Panc1 (cell line): Measurements from ENCODE around the gene RPL28. TPM values are rescaled to one million over a fixed set of nuclear protein-coding genes. Genes with fewer than 3 reads are reported as not detected.

Experiments used
- ATAC-seq: fragments of 200-7000 bp; cut with Tn5 transposase; 2 replicates; pipeline ENCODE4 v1.9.1; 2020; ENCODE audit warnings: mild to moderate bottlenecking, moderate library complexity
- BruUV-seq: library from RNA; stranded (reverse); fragments of 400-500 nt; replicated peaks from 2 replicates; lab custom pipeline; 2021; lab: Mats Ljungman, UMichigan
- CTCF ChIA-PET: fragments of 300-600 bp; sonication (Branson Sonifier 250); formaldehyde crosslinking; loops from one replicate; lab custom pipeline; 2022; ENCODE audit warnings: antibody characterized with exemption; lab: Charles Lee
- POLR2A ChIA-PET: fragments of 300-600 bp; sonication (Branson Sonifier 250); formaldehyde crosslinking; loops from one replicate; lab custom pipeline; 2022; ENCODE audit warnings: antibody characterized with exemption; lab: Charles Lee
- DNase-seq: peaks from one replicate; pipeline ENCODE4 v3.0.0-alpha.2; 2010; ENCODE audit warnings: low read depth, low spot score
- H3K27ac ChIP-seq: 2 replicates; pipeline ENCODE4 v1.5.1; 2011; ENCODE audit warnings: mild to moderate bottlenecking, low read length, inconsistent platforms
- H3K27me3 ChIP-seq: fragments of 200-500 bp; sonication (Bioruptor generic); 2 replicates; pipeline ENCODE4 v1.6.0; 2014; ENCODE audit warnings: low read length, inconsistent platforms; ENCODE audit not compliant: control insufficient read depth, insufficient read depth
- H3K36me3 ChIP-seq: fragments of 200-500 bp; sonication (Bioruptor generic); 2 replicates; pipeline ENCODE4 v1.5.1; 2014; ENCODE audit warnings: inconsistent platforms, mild to moderate bottlenecking, low read length, moderate library complexity; ENCODE audit not compliant: control insufficient read depth, insufficient read depth
- H3K4me1 ChIP-seq: 2 replicates; pipeline ENCODE4 v1.5.1; 2011; ENCODE audit warnings: inconsistent platforms, mild to moderate bottlenecking, low read length, moderate library complexity; ENCODE audit not compliant: control insufficient read depth, insufficient read depth
- H3K4me3 ChIP-seq, 2 experiments: 2 replicates each; pipeline ENCODE4 v1.5.1; 2011 to 2012; ENCODE audit warnings: low read depth in 2 of 2, low read length in 2 of 2, mild to moderate bottlenecking in 2 of 2, inconsistent platforms in 1 of 2, moderate library complexity in 1 of 2
- H3K9me3 ChIP-seq: fragments of 200-500 bp; sonication (Bioruptor generic); 2 replicates; pipeline ENCODE4 v1.5.1; 2014; ENCODE audit warnings: low read depth, mild to moderate bottlenecking, inconsistent platforms, low read length, moderate library complexity; ENCODE audit not compliant: control insufficient read depth, insufficient read depth
- POLR2AphosphoS5 ChIP-seq: IDR thresholded peaks from 2 replicates; pipeline ENCODE4 v1.6.1; 2012; ENCODE audit warnings: mild to moderate bottlenecking, low read depth, low read length, moderate library complexity
- SIN3A ChIP-seq: IDR thresholded peaks from 2 replicates; pipeline ENCODE4 v1.6.1; 2012; ENCODE audit warnings: low read depth, mild to moderate bottlenecking, low read length, moderate library complexity, borderline replicate concordance; ENCODE audit not compliant: insufficient read depth
- TCF7L2 ChIP-seq: IDR thresholded peaks from 2 replicates; pipeline ENCODE4 v1.6.1; 2011; ENCODE audit warnings: mild to moderate bottlenecking, low read depth, low read length, inconsistent platforms
- in situ Hi-C: cut with HindIII; loops from 2 replicates; pipeline ENCODE4 v1.10.0; 2016; ENCODE audit warnings: low sequenced_read_pairs, low pct_unique_long_range_greater_than_20kb
- intact Hi-C: fragments of 100-400 bp; cut with micrococcal nuclease; formaldehyde crosslinking; loops from one replicate; pipeline ENCODE4 v1.10.0; 2022; ENCODE audit not compliant: unreplicated experiment
- total RNA-seq: library from RNA; stranded (reverse); gene quantifications from one replicate; pipeline ENCODE4 v1.2.1, GENCODE V29; 2021; ENCODE audit not compliant: unreplicated experiment
- TF ChIP-seq, protein P1 (sequence below): fragments of 450-650 bp; IDR thresholded peaks from 2 replicates; pipeline ENCODE4 v1.5.1; 2017; ENCODE audit warnings: mild to moderate bottlenecking
- TF ChIP-seq, protein P2 (sequence below), 2 experiments: IDR thresholded peaks; 2 replicates each; pipeline ENCODE4 v1.6.1; 2011 to 2012; ENCODE audit warnings: low read depth in 2 of 2, control low read depth in 1 of 2, low read length in 1 of 2, mild to moderate bottlenecking in 1 of 2, moderate library complexity in 1 of 2; ENCODE audit not compliant: insufficient read depth in 1 of 2

Gene RPL28
- total RNA-seq, 1 experiment from 2014 or later = 2,154 TPM

DNA sequence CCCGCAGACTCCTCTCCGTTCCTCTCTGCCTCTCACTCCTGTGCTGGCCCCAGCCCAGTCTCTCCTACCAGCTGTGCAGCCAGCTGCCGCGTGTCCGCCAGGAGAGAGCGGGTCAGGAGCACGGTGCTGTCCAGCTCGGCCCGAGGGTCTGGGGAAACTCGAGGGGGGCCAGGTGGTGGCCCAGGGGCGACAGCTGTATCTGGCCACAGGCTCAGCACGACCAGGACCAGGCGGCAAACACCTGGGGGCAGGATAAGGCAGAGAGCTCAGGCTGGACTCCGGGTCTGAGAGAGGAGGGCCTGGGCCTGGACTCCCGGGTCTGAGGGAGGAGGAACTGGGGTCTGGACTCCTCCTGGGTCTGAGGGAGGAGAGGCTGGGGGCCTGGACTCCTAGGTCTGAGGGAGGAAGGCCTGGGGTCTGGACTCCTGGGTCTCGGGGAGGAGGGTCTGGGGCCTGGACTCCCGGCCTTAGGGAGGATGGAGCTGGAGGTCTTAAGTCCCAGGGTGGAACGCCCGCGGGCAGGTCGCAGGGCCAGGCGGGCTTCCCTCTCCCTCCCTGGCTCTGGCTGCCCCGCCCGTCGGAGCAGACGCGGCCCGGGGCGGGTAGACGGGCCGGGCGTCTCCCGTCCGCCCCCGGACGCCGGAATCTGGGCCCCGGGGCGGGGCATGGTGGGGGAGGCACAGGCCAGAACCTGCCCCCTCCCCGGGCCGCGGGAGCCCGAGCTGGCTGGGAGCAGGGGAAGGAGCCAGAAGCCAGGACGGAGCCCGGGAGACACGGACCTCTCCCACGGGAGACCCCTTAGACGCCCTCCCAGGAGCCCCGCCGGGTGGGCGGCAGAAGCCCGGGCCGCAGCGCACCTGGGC, 16.8 kb upstream of the RPL28 start:
- TF ChIP-seq SIN3A = peak; percentile 34; the same call in 1 of the 2 replicates
- no peak for TF ChIP-seq TCF7L2
- Histone ChIP-seq H3K4me3 (peak overlapping the region; percentile 42 to 47), H3K4me1 (peaks cover 23% of the 10 kb centered on the region), H3K27ac (no peak overlapping the region), H3K27me3 (no peaks in the 10 kb centered on the region), H3K36me3 (no peaks in the 10 kb centered on the region), H3K9me3 (no peaks in the 10 kb centered on the region)
- no TSS peak for BruUV-seq
- POLR2A ChIA-PET = interaction anchor here (0.6 kb wide), 2 partner anchors 14 to 144 kb away, joined by 3 read pairs; partner anchors contain the start of gene COX6B2
- ATAC-seq (peak; percentile 56), DNase-seq (no peak)
- intact Hi-C loops (no loop called here), in situ Hi-C loops (no loop called here)
- CTCF ChIA-PET = interaction anchor here (0.6 to 0.8 kb wide), 2 partner anchors 12 to 827 kb away, joined by 3 to 4 read pairs; no protein-coding TSS in a partner anchor

DNA sequence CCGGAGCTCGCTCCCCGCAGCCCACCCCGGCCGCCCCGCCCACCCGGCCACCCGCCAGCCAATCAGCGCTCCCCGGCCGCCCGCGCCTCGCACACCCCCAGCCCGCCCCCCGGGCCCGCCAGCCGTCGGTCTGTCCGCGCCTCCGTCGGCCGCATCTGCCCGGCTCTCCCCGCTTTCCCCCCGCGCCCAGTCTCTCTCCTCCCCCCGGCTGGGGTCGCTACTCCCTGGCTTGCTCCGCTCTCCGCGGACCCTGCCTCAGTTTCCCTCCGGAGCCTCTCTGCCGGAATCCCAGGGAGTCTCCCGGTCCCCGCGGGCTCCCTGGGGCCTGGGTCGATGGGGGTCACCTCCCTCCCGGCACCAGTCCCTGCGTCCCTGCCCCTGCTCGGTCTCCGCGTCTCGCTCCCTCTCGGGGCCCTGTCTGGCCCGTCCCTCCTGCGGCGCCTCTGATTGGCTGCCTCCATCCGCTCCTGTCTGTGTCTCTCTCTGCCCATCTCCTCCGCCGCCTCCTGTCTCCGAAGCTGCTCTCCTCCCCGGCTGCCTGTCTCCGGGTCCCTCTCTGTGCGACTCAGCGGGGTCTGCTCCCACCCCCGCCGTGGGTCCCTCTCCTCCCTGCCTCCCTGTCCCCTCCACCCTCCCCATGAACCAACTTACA, 16.0 kb upstream of the RPL28 start:
- CTCF ChIA-PET = no interaction called here

More for the DNA sequence above, 16.0 kb upstream of the RPL28 start:
- no TSS peak for BruUV-seq
- POLR2A ChIA-PET = no interaction called here
- no peaks in the 10 kb centered on the region for H3K9me3 ChIP-seq
- H3K27me3 ChIP-seq = no peaks in the 10 kb centered on the region
- ATAC-seq = peak; percentile 70
- H3K27ac ChIP-seq = no peak overlapping the region
- no peak for DNase-seq
- H3K36me3 ChIP-seq = no peaks in the 10 kb centered on the region
- H3K4me1 ChIP-seq = peaks cover 29% of the 10 kb centered on the region
- TF ChIP-seq, protein P1, sequence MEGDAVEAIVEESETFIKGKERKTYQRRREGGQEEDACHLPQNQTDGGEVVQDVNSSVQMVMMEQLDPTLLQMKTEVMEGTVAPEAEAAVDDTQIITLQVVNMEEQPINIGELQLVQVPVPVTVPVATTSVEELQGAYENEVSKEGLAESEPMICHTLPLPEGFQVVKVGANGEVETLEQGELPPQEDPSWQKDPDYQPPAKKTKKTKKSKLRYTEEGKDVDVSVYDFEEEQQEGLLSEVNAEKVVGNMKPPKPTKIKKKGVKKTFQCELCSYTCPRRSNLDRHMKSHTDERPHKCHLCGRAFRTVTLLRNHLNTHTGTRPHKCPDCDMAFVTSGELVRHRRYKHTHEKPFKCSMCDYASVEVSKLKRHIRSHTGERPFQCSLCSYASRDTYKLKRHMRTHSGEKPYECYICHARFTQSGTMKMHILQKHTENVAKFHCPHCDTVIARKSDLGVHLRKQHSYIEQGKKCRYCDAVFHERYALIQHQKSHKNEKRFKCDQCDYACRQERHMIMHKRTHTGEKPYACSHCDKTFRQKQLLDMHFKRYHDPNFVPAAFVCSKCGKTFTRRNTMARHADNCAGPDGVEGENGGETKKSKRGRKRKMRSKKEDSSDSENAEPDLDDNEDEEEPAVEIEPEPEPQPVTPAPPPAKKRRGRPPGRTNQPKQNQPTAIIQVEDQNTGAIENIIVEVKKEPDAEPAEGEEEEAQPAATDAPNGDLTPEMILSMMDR = no peak
- TF ChIP-seq SIN3A (no peak), TCF7L2 (no peak), POLR2AphosphoS5 (no peak)
- TF ChIP-seq, protein P2, sequence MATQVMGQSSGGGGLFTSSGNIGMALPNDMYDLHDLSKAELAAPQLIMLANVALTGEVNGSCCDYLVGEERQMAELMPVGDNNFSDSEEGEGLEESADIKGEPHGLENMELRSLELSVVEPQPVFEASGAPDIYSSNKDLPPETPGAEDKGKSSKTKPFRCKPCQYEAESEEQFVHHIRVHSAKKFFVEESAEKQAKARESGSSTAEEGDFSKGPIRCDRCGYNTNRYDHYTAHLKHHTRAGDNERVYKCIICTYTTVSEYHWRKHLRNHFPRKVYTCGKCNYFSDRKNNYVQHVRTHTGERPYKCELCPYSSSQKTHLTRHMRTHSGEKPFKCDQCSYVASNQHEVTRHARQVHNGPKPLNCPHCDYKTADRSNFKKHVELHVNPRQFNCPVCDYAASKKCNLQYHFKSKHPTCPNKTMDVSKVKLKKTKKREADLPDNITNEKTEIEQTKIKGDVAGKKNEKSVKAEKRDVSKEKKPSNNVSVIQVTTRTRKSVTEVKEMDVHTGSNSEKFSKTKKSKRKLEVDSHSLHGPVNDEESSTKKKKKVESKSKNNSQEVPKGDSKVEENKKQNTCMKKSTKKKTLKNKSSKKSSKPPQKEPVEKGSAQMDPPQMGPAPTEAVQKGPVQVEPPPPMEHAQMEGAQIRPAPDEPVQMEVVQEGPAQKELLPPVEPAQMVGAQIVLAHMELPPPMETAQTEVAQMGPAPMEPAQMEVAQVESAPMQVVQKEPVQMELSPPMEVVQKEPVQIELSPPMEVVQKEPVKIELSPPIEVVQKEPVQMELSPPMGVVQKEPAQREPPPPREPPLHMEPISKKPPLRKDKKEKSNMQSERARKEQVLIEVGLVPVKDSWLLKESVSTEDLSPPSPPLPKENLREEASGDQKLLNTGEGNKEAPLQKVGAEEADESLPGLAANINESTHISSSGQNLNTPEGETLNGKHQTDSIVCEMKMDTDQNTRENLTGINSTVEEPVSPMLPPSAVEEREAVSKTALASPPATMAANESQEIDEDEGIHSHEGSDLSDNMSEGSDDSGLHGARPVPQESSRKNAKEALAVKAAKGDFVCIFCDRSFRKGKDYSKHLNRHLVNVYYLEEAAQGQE (IDR thresholded peaks at IDR 0.05; ENCODE audit: insufficient read depth in 1 of 2, low read depth in 2 of 2, low read length in 1 of 2) = no peak
- intact Hi-C loops = loop anchor here (10.0 kb wide), 1 partner anchor 75 kb away; no protein-coding TSS in a partner anchor
- in situ Hi-C loops = no loop called here
- peak overlapping the region; percentile 42 to 70 for H3K4me3 ChIP-seq
